HepG2 (cell line): Measurements from ENCODE around the gene SYDE1. TPM values are rescaled to one million over a fixed set of nuclear protein-coding genes. Genes with fewer than 3 reads are reported as not detected.
A peak's percentile ranks its signal among the peaks of the same experiment; 100 is the strongest.

Experiments used
- ATAC-seq: fragments of 200-7000 bp; cut with Tn5 transposase; 3 replicates; pipeline ENCODE4 v1.9.1; 2020; ENCODE audit warnings: mild to moderate bottlenecking, moderate library complexity
- BruUV-seq: library from RNA; stranded (reverse); fragments of 400-500 nt; replicated peaks from 2 replicates; lab custom pipeline; 2021; lab: Mats Ljungman, UMichigan
- CTCF ChIA-PET: fragments of 300-600 bp; formaldehyde crosslinking; extraction: SDS; loops from one replicate; lab custom pipeline; 2021; ENCODE audit warnings: low total read pairs, inconsistent platforms, low intra/inter-chr PET ratio; lab: Yijun Ruan, JAX
- POLR2A ChIA-PET: fragments of 350-600 bp; sonication (Branson Sonifier 250); formaldehyde crosslinking; loops from one replicate; lab custom pipeline; 2020; ENCODE audit warnings: antibody characterized with exemption, inconsistent platforms; lab: Yijun Ruan, JAX
- DNase-seq: peaks from one replicate; pipeline ENCODE4 v3.0.0-alpha.2; 2015; ENCODE audit warnings: low spot score
- FAIRE-seq: peaks from 3 replicates; lab custom pipeline; 2011; peaks lifted over from hg19 to GRCh38; lab: Jason Lieb, UNC
- H2AFZ ChIP-seq: one replicate; pipeline ENCODE4 v1.6.1; 2011; ENCODE audit warnings: low read length, inconsistent platforms
- H3K27ac ChIP-seq: fragments of 300-600 bp; 3 replicates; pipeline ENCODE4 v1.8.0; 2011; ENCODE audit warnings: mixed run types, mild to moderate bottlenecking, mixed read lengths, low read length, inconsistent platforms; ENCODE audit not compliant: insufficient read depth; ENCODE audit errors: extremely low read length
- H3K27me3 ChIP-seq, 2 experiments: fragments of 200-600 bp in 1 of 2; 2 replicates in 1 of 2; 3 replicates in 1 of 2; pipeline versions ENCODE4 v1.6.0 to v1.8.0; 2011; ENCODE audit warnings: low read length in 2 of 2, mild to moderate bottlenecking in 2 of 2, moderate library complexity in 2 of 2, inconsistent platforms in 1 of 2; ENCODE audit not compliant: insufficient read depth in 2 of 2, control insufficient read depth in 1 of 2
- H3K36me3 ChIP-seq, 2 experiments: fragments of 200-600 bp in 1 of 2; replicated peaks in 1 of 2; 2 replicates in 1 of 2; 3 replicates in 1 of 2; pipeline versions ENCODE4 v1.5.1 to v1.8.0; 2011; ENCODE audit warnings: low read length in 2 of 2, inconsistent platforms in 1 of 2; ENCODE audit not compliant: insufficient read depth in 2 of 2, control insufficient read depth in 1 of 2
- H3K4me1 ChIP-seq: 2 replicates; pipeline ENCODE4 v1.5.1; 2012; ENCODE audit warnings: low read length, inconsistent platforms; ENCODE audit not compliant: insufficient read depth
- H3K4me2 ChIP-seq: 2 replicates; pipeline ENCODE4 v1.6.0; 2011; ENCODE audit warnings: low read depth, low read length, inconsistent platforms
- H3K4me3 ChIP-seq, 3 experiments: fragments of 200-600 bp in 1 of 3; sonication (generic), shearing (Covaris generic) in 1 of 3; replicated peaks in 1 of 3; 2 replicates each; pipeline ENCODE4 v1.5.1; 2011 to 2016; ENCODE audit warnings: low read length in 3 of 3, inconsistent platforms in 2 of 3, low read depth in 2 of 3, mild to moderate bottlenecking in 2 of 3, control low read depth in 1 of 3, mixed read lengths in 1 of 3; ENCODE audit not compliant: insufficient read depth in 1 of 3
- H3K79me2 ChIP-seq: one replicate; pipeline ENCODE4 v1.6.1; 2011; ENCODE audit warnings: low read length, inconsistent platforms; ENCODE audit not compliant: insufficient read depth
- H3K9ac ChIP-seq: 2 replicates; pipeline ENCODE4 v1.6.0; 2011; ENCODE audit warnings: mild to moderate bottlenecking, low read depth, low read length, inconsistent platforms; ENCODE audit not compliant: insufficient read depth
- H3K9me3 ChIP-seq: 2 replicates; pipeline ENCODE4 v1.5.1; 2012; ENCODE audit warnings: mild to moderate bottlenecking, low read length
- H4K20me1 ChIP-seq: 2 replicates; pipeline ENCODE4 v1.6.0; 2011; ENCODE audit warnings: inconsistent platforms, mild to moderate bottlenecking, low read length, moderate library complexity; ENCODE audit not compliant: insufficient read depth
- AGO2 ChIP-seq: fragments of 200-400 bp; formaldehyde crosslinking; optimal IDR thresholded peaks from 2 replicates; pipeline ENCODE3; 2017; ENCODE audit warnings: mild to moderate bottlenecking, low read depth, low read length, moderate library complexity
- HNRNPLL ChIP-seq: fragments of 200-400 bp; formaldehyde crosslinking; IDR thresholded peaks from 2 replicates; pipeline ENCODE4 v1.6.1; 2017; ENCODE audit warnings: mild to moderate bottlenecking, low read depth, low read length; ENCODE audit not compliant: poor library complexity, severe bottlenecking
- POLR2A ChIP-seq, 2 experiments: IDR thresholded peaks; 2 replicates each; pipeline ENCODE4 v1.6.1; 2011; ENCODE audit warnings: low read depth in 2 of 2, low read length in 2 of 2, mild to moderate bottlenecking in 1 of 2, moderate library complexity in 1 of 2; ENCODE audit not compliant: insufficient read depth in 1 of 2
- RBFOX2 ChIP-seq: fragments of 200-400 bp; formaldehyde crosslinking; IDR thresholded peaks from 2 replicates; pipeline ENCODE4 v1.6.1; 2017; ENCODE audit warnings: low read depth, mild to moderate bottlenecking, low read length
- ZNF781 ChIP-seq: sonication (generic); formaldehyde crosslinking; IDR thresholded peaks from 2 replicates; pipeline ENCODE4 v1.5.1; 2020; ENCODE audit warnings: borderline replicate concordance, mild to moderate bottlenecking, missing genetic modification reagents; ENCODE audit errors: not compliant biosample characterization
- WGBS: methylation state at CpG from one replicate; pipeline ENCODE4 v1.1.6; 2017; ENCODE audit warnings: low lambda C conversion rate; 5-methylcytosine and 5-hydroxymethylcytosine counted together
- in situ Hi-C: cut with HindIII; loops from 2 replicates; pipeline ENCODE4 v1.10.0; 2017; ENCODE audit warnings: low pct_unique_long_range_greater_than_20kb; ENCODE audit not compliant: extremely low pct_ligation_motif_present
- intact Hi-C: fragments of 100-400 bp; cut with micrococcal nuclease; formaldehyde crosslinking; loops from one replicate; pipeline ENCODE4 v1.10.0; 2022; ENCODE audit not compliant: unreplicated experiment
- polyA plus RNA-seq, 8 experiments: library from polyadenylated mRNA; depleted of rRNA in 3 of 8; stranded (reverse) in 7 of 8; unstranded in 1 of 8; fragments of >200 nt; fragmentation: Illumina TruSeq in 4 of 8; extraction: Trizol in 4 of 8; gene quantifications; 2 replicates each; pipeline versions ENCODE4 v1.2.1 to v1.2.3, GENCODE V29; 2011 to 2016; ENCODE audit warnings: low read depth in 4 of 8, missing spikeins in 1 of 8, mixed read lengths in 1 of 8; ENCODE audit not compliant: insufficient read depth in 1 of 8
- total RNA-seq, 5 experiments: library from RNA; depleted of rRNA; stranded (reverse); fragments of >200 nt; fragmentation: Illumina TruSeq; extraction: Trizol; gene quantifications; 2 replicates each; pipeline ENCODE4 v1.2.3, GENCODE V29; 2016; ENCODE audit warnings: low read depth in 1 of 5
- TF ChIP-seq, protein P1 (sequence below): sonication (generic); formaldehyde crosslinking; IDR thresholded peaks from 2 replicates; pipeline ENCODE4 v1.5.1; 2020; ENCODE audit warnings: missing genetic modification reagents, mild to moderate bottlenecking, borderline replicate concordance
- TF ChIP-seq, protein P2 (sequence below), 2 experiments: fragments of 450-650 bp in 1 of 2; sonication (generic) in 1 of 2; formaldehyde crosslinking in 1 of 2; IDR thresholded peaks; 2 replicates each; pipeline versions ENCODE4 v1.6.1 to v1.8.0; 2016 to 2022; ENCODE audit warnings: antibody characterized with exemption in 1 of 2, mild to moderate bottlenecking in 1 of 2, missing genetic modification reagents in 1 of 2

The SYDE1 gene
- total and polyA plus RNA-seq, 2 of the 13 experiments (the other 11 are each of a cell fraction or from before 2014, with no cell fraction given) = 4.3 to 13.6 TPM

DNA sequence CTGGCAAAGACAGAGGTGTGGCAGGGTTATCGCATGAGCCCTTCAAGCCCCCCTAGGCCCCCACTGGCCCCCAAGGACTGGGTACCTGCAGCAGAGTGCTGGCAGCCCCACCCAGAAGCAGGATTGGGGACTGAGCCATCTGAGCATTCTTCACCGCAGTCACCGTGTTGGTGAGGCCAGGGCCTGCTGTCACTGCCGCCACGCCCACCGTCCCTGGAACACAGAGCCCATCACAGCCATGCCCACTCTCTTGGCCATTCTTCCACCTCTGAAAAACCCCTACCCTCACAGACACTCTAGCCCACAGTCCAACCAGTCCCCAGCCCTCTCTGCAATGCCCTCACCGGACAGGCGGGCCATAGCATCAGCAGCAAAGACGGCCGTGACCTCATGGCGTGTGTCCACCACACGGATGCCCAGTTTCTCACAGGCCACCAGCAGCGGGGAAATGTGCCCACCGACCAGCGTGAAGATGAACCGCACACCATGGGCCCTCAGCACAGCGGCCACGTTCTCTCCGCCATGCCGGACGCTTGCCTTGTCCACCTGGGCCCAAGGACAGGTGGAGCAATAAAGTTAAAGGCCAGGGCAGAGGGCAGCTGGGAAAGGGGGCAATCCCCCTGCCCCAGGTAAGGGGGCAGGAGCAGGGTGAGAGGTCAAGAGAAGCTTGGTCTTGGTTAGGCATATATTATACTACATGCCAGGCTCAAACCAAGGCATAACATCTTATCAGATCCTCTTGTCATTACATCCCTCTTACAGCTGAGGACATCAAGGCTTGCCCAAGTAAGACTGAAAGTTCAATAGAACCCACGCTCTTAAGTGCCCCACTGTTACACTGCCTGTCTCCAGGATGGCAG, 16.1 kb downstream of the SYDE1 start:
- Histone ChIP-seq H2AFZ (no peak overlapping the region), H4K20me1 (no peaks in the 10 kb centered on the region), H3K27ac (no peak overlapping the region), H3K4me2 (peak overlapping the region; percentile 91)
- TF ChIP-seq ZNF781 (CRISPR knock-in tag) = no peak
- TF ChIP-seq, protein P1, sequence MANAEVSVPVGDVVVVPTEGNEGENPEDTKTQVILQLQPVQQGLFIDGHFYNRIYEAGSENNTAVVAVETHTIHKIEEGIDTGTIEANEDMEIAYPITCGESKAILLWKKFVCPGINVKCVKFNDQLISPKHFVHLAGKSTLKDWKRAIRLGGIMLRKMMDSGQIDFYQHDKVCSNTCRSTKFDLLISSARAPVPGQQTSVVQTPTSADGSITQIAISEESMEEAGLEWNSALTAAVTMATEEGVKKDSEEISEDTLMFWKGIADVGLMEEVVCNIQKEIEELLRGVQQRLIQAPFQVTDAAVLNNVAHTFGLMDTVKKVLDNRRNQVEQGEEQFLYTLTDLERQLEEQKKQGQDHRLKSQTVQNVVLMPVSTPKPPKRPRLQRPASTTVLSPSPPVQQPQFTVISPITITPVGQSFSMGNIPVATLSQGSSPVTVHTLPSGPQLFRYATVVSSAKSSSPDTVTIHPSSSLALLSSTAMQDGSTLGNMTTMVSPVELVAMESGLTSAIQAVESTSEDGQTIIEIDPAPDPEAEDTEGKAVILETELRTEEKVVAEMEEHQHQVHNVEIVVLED = no peak
- TF ChIP-seq POLR2A (IDR thresholded peaks at IDR 0.05; ENCODE audit: insufficient read depth in 1 of 2, low read depth in 2 of 2, low read length in 2 of 2) = no peak
- peak; percentile 42; the same call in 1 of the 2 replicates for TF ChIP-seq RBFOX2
- peak; percentile 18 for TF ChIP-seq HNRNPLL
- peak; percentile 41 for TF ChIP-seq AGO2
- TF ChIP-seq, protein P2, sequence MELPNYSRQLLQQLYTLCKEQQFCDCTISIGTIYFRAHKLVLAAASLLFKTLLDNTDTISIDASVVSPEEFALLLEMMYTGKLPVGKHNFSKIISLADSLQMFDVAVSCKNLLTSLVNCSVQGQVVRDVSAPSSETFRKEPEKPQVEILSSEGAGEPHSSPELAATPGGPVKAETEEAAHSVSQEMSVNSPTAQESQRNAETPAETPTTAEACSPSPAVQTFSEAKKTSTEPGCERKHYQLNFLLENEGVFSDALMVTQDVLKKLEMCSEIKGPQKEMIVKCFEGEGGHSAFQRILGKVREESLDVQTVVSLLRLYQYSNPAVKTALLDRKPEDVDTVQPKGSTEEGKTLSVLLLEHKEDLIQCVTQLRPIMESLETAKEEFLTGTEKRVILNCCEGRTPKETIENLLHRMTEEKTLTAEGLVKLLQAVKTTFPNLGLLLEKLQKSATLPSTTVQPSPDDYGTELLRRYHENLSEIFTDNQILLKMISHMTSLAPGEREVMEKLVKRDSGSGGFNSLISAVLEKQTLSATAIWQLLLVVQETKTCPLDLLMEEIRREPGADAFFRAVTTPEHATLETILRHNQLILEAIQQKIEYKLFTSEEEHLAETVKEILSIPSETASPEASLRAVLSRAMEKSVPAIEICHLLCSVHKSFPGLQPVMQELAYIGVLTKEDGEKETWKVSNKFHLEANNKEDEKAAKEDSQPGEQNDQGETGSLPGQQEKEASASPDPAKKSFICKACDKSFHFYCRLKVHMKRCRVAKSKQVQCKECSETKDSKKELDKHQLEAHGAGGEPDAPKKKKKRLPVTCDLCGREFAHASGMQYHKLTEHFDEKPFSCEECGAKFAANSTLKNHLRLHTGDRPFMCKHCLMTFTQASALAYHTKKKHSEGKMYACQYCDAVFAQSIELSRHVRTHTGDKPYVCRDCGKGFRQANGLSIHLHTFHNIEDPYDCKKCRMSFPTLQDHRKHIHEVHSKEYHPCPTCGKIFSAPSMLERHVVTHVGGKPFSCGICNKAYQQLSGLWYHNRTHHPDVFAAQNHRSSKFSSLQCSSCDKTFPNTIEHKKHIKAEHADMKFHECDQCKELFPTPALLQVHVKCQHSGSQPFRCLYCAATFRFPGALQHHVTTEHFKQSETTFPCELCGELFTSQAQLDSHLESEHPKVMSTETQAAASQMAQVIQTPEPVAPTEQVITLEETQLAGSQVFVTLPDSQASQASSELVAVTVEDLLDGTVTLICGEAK (IDR thresholded peaks at IDR 0.05) = no peak
- TF ChIP-seq, protein P2 (CRISPR knock-in tag; IDR thresholded peaks at IDR 0.05) = peak; percentile 53; the same call in 1 of the 2 replicates
- TF ChIP-seq, all 625 proteins: peak for 4
- ATAC-seq = no peak
- Histone ChIP-seq H3K4me3 (peak overlapping the region in 2 of 3 experiments; percentile 79 to 89; a peak in 3 of 6 replicates), H3K79me2 (peaks cover 17% of the 10 kb centered on the region), H3K9ac (peak overlapping the region; percentile 87; the same call in 1 of the 2 replicates), H3K36me3 (peaks cover 21 to 30% of the 10 kb centered on the region in 2 experiments), H3K4me1 (peaks cover 38% of the 10 kb centered on the region), H3K9me3 (no peaks in the 10 kb centered on the region), H3K27me3 (no peaks in the 10 kb centered on the region; a peak in 1 of 5 replicates)
- BruUV-seq = no TSS peak
- CTCF ChIA-PET = no interaction called here
- 94% methylated on average over 20 of the region's 22 CpGs for WGBS
- intact Hi-C loops = no loop called here
- POLR2A ChIA-PET = interaction anchor here (2.3 kb wide), 1 partner anchor 7 kb away, joined by 9 read pairs; no protein-coding TSS in a partner anchor
- no peak for DNase-seq
- in situ Hi-C loops = no loop called here
- FAIRE-seq = no peak
